GM10266 (cell line): ENCODE data around the gene FOXN1.

ENCODE experiments used
- DNase-seq: peaks from one replicate; pipeline ENCODE4 v3.0.0; 2012; ENCODE audit errors: extremely low spot score
- CTCF ChIP-seq: IDR thresholded peaks from 2 replicates; pipeline ENCODE4 v1.5.1; 2012; ENCODE audit warnings: mild to moderate bottlenecking, low read depth; ENCODE audit not compliant: control insufficient read depth, insufficient read depth; ENCODE audit errors: missing control alignments

FOXN1 gene

GRCh38 chr17:28536532-28537218, 30.5 kb downstream of the FOXN1 start:
- DNase-seq: no peak
- no peak for TF ChIP-seq CTCF

- no peak for DNase-seq
- TF ChIP-seq CTCF: no peak
Measured at GRCh38 chr17:28537219-28537610, 31.1 kb downstream of the FOXN1 start.

GRCh38 chr17:28538296-28538895, 32.2 kb downstream of the FOXN1 start:
- TF ChIP-seq CTCF: no peak
- no peak for DNase-seq

DNA sequence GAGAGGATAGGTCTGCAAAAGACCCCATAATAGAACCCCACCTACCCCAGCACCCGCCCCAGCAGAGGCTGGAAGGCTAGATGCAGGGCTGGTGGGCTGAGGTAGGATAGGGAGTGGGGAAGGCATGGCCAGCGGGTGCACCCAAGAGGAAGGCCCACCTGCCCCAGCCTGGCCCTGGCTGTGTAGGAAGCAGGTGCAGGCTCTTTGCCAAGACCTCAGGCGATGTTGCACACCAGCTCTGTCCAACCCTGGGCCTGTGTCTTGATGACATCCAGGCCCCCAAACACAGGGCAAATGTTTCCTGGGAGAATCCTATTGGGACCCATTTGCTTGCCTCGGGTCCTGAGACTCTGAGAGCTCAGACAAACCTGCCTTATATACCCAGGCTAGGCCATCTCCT, 34.1 kb downstream of the FOXN1 start:
- no peak for TF ChIP-seq CTCF
- no peak for DNase-seq

DNA sequence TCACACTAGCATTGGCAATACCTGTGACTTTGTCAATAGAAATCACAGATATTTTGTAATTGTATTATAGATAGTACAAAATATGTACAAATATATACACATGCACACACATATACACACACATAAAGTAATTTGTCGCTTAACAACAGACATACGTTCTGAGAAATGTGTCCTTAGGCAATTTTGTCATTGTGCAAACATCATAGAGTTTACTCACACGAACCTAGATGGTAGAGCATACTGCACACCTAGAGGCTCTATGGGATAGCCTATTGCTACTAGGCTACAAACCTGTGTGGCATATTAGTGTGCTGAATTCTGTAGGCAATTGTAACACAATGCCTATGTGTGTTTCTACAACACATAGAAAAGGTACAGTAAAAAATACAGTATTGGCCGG, 35.3 kb downstream of the FOXN1 start:
- no peak for TF ChIP-seq CTCF
- no peak for DNase-seq

GRCh38 chr17:28544402-28545140, 38.4 kb downstream of the FOXN1 start:
- TF ChIP-seq CTCF: no peak
- no peak for DNase-seq

DNA sequence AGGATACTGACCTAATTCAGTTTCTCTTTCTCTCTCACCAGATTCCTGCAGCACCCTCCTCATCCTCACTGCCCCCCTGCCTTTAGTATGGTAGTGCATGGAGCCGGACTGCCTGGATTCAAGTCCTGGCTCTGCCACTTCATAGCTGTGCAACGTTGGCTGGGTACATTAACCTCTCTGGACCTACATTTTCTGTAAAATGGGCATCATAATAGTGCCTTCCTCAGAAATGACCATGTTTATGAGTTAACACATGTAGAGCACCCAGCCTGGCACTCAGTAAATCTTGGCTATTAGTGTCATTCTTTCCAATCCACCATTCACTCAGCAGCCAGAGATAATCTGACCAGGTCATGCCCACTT, 39.0 kb downstream of the FOXN1 start:
- TF ChIP-seq CTCF: no peak
- DNase-seq: no peak
